Hepatocyte (in vitro differentiated cells): Measurements from ENCODE around the gene TWNK.

Experiments used
- CTCF ChIP-seq: fragments of 200-600 bp; sonication (generic); IDR thresholded peaks from 2 replicates; pipeline ENCODE4 v1.5.1; 2016; ENCODE audit warnings: antibody characterized with exemption, mild to moderate bottlenecking; ENCODE audit not compliant: poor library complexity
- EZH2 ChIP-seq: fragments of 200-600 bp; sonication (generic); IDR thresholded peaks from 2 replicates; pipeline ENCODE4 v1.6.1; 2016; ENCODE audit warnings: antibody characterized with exemption, mild to moderate bottlenecking, borderline replicate concordance
- EZH2phosphoT487 ChIP-seq: fragments of 200-600 bp; sonication (generic); IDR thresholded peaks from one replicate; pipeline ENCODE4 v1.6.1; 2018; ENCODE audit warnings: antibody characterized with exemption, mild to moderate bottlenecking, low read depth, moderate library complexity; ENCODE audit not compliant: unreplicated experiment, severe bottlenecking

GRCh38 chr10:101033276-101033675 is 45.9 kb downstream of the TWNK start:
- TF ChIP-seq EZH2phosphoT487 (no peak), EZH2 (no peak), CTCF (no peak)
